Kidney epithelial cell (primary cell): ENCODE results near the gene ABCA5. TPM values are rescaled to one million over a fixed set of nuclear protein-coding genes. Genes with fewer than 3 reads are reported as not detected.

ENCODE experiments used
- DNase-seq: peaks from one replicate; pipeline ENCODE4 v3.0.0-alpha.2; 2010; ENCODE audit warnings: low read depth
- H3K27me3 ChIP-seq: 2 replicates; pipeline ENCODE4 v1.6.0; 2011; ENCODE audit warnings: low read length; ENCODE audit not compliant: control insufficient read depth, insufficient read depth
- H3K36me3 ChIP-seq: 2 replicates; pipeline ENCODE4 v1.5.1; 2011; ENCODE audit warnings: low read length; ENCODE audit not compliant: control insufficient read depth, insufficient read depth
- H3K4me3 ChIP-seq: 2 replicates; pipeline ENCODE4 v1.5.1; 2011; ENCODE audit warnings: low read depth, mild to moderate bottlenecking, control low read depth, low read length
- total RNA-seq: library from RNA; depleted of rRNA; stranded (reverse); fragments of >200 nt; gene quantifications from 2 replicates; pipeline ENCODE4 v1.2.3, GENCODE V29; 2015
- TF ChIP-seq, protein P1 (sequence below): IDR thresholded peaks from 2 replicates; pipeline ENCODE4 v1.5.1; 2011; ENCODE audit warnings: mild to moderate bottlenecking, moderate library complexity, low read length, control low read depth, inconsistent platforms; ENCODE audit not compliant: insufficient read depth, poor library complexity, severe bottlenecking

The ABCA5 gene
- total RNA-seq, 1 donor from 2014 or later, result 5.5 TPM

DNA sequence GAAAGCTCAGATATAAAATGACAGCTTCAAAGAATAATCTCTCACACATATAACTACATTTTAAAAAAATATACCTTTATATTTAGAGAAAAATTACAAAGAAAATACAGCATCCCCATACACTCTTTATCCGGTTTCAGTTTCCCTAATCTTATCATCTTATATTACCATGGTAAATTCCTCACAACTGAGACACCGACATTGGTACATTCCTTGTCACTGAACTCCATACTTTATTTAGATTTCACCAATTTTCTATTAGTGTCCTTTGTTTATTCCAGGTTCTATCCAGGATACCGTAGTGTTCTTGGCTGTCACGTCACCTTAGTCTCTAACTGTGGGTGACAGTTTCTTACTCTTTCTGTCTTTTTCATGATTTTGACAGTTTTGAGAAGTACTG is 76.3 kb downstream of the ABCA5 start:
- Histone ChIP-seq H3K4me3 (no peak overlapping the region), H3K36me3 (no peaks in the 10 kb centered on the region), H3K27me3 (no peaks in the 10 kb centered on the region)
- TF ChIP-seq, protein P1, sequence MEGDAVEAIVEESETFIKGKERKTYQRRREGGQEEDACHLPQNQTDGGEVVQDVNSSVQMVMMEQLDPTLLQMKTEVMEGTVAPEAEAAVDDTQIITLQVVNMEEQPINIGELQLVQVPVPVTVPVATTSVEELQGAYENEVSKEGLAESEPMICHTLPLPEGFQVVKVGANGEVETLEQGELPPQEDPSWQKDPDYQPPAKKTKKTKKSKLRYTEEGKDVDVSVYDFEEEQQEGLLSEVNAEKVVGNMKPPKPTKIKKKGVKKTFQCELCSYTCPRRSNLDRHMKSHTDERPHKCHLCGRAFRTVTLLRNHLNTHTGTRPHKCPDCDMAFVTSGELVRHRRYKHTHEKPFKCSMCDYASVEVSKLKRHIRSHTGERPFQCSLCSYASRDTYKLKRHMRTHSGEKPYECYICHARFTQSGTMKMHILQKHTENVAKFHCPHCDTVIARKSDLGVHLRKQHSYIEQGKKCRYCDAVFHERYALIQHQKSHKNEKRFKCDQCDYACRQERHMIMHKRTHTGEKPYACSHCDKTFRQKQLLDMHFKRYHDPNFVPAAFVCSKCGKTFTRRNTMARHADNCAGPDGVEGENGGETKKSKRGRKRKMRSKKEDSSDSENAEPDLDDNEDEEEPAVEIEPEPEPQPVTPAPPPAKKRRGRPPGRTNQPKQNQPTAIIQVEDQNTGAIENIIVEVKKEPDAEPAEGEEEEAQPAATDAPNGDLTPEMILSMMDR, result no peak
- no peak for DNase-seq

DNA sequence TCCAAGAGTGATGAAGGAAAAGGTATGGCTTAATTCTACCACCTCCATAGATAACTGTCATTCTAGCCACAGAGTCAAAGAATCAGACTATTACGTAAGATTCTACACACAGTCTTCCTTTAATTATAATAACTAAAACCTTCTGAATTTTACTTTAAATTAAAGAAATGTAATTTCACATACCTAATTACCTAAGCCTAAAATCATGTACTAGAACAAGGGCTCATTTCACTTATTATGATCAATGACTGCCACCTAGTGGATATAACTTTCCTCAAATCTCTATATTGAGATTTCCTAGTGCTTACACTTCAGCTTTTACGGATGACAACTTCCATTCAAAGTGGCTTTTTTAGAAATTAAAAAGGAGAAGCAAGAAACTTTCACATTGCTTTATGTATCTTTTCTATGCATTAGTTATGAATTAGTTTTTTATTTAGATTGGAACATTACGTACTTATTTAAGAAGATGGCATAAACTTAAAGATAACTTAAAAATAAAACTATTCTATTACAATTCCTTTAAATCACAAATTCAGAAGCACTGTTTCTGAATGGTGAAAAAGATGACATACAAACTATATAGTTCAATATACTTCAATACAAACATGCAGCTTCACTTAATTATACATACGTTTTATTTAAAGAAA is 80.1 kb downstream of the ABCA5 start:
- no peak overlapping the region for H3K4me3 ChIP-seq
- H3K36me3 ChIP-seq, result no peaks in the 10 kb centered on the region
- TF ChIP-seq, protein P1, result peak; percentile 37
- peak; percentile 10 for DNase-seq
- no peaks in the 10 kb centered on the region for H3K27me3 ChIP-seq

DNA sequence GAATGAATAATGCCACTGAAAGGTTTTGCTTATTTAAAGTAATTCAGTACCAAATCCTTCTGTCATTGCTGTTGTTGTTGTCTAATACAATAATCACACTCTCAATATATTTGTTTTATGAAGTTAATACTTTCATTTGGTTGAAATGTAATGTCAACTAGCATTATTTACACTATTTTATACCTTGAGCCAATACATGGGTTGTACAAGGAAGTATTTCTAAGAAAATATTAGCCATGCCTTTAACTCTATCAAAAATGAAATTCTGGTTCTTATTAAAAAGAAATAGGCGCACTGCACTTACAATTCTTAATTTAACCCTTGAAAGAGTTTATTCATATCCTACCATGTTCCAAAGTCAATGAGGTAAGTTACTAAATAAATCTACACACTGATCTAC is 80.7 kb downstream of the ABCA5 start:
- Histone ChIP-seq H3K36me3 (no peaks in the 10 kb centered on the region), H3K27me3 (no peaks in the 10 kb centered on the region), H3K4me3 (no peak overlapping the region)
- TF ChIP-seq, protein P1, result no peak
- DNase-seq, result no peak

DNA sequence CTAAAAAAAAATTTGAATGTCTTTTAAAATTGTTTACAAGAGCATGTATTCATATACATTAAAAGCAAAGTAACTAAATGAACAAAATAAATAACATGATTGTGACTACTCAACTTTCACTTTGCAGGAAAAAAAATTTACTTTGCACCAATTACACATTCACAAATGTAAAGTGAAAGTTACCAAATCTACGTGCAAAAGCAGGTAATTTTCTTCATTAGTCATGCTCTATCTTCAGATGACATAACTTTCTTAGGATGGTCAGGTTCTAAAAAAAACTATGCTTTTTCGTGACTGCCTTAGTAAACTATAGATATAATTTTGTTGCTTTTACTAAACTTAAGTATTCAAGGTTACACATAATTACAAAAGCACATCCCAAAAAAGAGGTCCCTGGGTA is 81.3 kb downstream of the ABCA5 start:
- H3K36me3 ChIP-seq, result no peaks in the 10 kb centered on the region
- no peak overlapping the region for H3K4me3 ChIP-seq
- DNase-seq, result no peak
- no peaks in the 10 kb centered on the region for H3K27me3 ChIP-seq
- TF ChIP-seq, protein P1, result no peak

DNA sequence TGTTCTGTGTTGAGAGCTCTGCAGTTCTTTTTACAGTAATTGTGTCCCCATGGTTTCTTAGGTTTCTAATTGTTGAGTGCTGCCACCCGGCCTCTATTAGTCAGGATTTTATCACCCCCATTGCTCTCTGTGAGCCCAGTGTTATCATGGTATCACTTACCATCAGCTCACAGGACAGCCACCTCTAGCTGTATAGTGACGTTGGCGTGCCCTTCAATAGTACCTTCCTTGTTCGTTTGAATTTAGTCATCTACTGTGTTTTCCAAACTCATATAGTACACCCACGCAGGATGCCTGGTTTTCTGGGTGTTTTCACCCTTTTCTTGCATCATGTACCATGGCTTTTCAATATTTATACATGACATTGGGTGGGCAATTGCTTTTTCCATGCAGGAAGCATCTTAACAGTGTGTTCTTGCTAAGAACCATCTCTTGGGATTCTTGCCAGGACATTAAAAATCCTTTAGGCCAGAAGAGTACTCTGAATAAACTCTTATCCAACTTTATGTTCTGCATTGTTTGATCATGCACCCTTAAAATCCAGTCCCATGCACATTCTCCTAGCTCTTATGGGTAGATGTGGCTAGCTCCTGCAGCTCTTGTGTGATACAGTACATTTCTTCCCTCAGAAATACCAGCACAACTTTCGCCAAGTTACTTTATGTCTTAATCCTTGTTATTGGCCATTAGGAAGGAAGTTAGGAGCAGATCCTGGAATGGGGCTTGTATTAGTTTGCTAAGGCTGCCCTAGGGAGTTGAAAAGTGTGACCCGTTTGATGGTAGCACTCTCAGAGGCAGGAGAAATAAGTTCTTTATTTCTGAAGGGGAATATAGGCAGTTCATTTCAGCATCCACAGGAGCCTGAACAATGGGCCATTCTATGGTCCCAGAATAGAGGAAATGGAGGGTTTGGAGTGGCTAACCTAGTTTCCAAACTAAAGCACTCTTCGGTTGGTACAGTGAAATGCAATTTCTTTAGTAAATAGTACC is 87.0 kb downstream of the ABCA5 start:
- TF ChIP-seq, protein P1, result no peak
- DNase-seq, result no peak
- no peaks in the 10 kb centered on the region for H3K36me3 ChIP-seq
- H3K4me3 ChIP-seq, result no peak overlapping the region
- no peaks in the 10 kb centered on the region for H3K27me3 ChIP-seq
